ENCODE results near the gene HDAC7.
"Not testable (repeated sequence)": the region's sequence is repeated elsewhere in the genome, so short reads cannot be mapped to it uniquely, and the experiment has no call there.

The HDAC7 gene

DNA sequence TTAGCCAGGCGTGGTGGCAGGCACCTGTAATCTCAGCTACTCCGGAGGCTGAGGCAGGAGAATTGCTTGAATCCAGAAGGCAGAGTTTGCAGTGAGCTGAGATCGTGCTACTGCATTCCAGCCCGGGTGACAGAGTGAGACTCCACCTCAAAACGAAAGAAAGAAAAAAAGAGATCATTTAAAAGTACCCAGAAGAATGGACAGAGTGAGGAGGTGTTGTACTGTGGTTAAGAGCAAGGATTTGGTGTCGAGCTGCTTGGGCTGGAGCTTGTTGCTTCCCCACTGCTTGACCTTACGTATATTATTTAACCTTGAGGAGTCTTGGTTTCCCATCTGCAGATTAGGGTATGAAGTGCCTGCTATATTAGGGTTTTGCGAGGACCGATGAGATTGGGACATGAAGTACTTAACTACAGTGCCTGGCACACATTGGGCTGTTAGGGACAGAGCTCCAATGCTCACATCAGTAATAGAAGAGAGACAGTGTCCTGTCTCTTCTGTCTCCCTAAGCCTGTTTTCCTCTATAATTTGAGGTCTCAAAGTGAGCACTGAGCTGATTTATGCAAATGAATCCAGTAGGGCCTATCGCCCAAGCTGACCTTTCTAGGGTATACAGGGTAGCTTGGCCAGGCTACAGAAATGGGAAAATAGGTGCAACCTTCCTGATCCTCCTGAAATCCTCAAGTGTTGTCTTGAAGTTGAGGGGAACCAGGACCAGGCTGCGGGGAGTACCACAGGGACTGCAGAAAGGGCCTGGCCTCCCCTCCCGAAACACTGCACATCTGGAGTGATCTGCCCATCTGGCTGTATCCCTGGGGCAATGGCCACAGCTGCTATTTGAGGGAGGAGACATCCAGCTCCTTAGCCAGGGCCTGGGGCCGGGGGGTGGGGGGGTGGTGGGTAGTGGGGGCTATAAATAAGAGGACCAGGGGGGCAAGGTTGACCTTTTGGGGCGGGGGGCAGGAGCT, 8.6 kb upstream of the HDAC7 start:
- FAIRE-seq, result no peak

DNA sequence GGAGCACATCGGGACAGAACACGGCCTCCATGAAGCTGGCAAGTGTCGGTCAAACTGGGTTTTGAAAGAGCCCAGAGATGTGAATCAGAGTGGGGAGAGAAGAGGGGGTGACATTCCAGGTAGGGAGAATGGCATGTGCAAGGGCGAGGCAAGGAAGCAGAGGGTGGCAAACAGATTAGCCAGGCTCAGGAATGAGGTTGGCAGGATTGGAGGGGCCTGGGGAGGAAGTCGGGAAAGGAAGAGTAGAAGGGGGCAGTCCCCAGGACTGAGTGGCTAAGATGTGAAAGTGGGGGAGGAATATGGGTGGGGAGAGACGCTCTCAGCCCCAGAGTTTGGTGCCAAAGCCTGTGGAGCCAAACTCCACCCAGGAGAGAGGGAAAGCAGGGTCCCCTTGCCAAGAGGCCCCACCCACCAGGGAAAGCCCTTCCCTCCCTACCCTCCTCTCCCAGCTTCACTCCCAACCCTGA, 5.5 kb upstream of the HDAC7 start:
- FAIRE-seq, result no peak

DNA sequence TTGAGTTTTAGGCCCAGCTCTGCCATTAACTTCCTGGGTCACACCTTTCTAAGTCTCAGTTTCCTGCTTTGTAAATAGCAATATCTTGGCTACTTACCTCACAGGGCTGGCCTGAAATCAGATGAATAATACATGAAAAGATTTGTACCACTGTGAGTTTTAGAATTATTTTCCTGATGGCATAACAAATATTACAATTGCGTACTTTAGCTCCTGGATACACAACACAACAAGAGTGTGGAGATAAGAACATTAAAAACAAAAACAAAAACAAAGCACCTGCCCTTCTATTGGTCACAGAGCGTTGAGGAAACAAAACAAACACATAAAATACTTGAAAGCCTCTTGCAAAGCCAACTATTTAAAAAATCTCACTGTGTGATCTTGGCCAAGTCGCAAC, 4.9 kb upstream of the HDAC7 start:
- FAIRE-seq, result no peak

DNA sequence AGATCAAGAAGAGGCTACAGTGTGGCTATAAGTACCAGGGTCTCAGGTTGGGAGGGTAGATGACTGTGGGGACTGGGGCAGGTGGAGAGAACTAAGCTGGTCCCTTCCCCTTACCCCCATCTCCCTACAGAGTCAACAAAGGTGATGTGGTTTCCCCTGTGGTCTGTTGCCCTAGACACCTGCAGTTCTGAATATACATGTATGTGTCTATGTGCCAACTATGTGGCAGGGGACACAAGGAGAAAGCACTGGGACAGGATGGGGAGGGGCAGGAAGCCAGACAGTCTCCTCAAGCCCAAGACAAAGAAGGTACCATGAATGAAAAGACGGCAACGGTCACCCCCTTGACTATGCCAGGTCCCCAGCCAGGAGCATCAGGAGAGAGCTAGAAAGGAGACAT, 4.5 kb upstream of the HDAC7 start:
- no peak for FAIRE-seq

DNA sequence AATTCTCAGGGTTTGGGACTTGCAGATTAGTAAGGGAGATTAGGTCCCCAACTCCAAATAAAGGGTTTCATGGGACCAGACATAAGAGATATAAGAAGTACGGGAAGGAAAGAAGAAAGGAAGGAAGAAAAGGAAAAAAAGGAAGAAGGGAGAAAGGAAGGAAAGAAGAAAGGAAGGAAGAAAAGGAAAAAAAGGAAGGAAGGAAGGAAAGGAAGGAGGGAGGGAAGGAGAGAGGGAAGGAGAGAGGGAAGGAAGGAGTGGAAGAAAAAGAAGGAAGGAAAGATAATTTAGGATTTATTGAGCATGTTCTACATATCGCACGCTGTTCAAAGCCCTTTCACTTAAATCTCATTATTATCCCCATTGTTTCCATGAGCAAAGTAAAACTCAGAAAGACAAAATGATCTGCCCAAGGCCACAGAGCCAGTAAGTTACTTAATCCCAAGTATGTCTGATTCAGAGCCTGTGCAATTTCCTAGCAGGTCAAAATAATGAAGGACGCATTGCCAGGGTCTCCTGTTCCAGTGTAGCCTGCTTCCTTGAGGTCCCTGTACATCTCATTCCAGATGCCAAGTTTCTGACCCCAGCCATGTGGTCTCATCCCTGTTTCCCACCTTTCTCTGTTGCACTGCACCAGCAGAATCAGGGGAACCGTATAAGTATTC, 3.9 kb upstream of the HDAC7 start:
- FAIRE-seq, result no peak

DNA sequence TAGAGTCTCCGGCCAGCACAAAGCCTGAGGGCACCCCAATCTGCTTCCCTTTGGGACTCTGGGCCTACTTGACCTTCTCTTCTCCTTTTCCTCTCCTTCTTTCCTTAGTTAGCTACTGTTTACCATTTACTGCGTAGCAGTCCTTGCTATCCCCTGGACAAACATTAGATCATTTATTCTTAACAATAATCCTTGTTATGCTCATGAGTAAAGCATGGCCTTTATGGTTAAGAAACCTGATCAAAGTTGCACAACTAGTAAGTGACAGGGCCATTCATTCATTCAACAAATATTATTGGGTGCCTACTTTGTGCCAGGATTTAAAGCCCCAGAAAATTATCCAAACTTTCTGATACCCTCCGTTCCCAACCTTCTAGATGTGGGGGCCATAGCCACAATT, 3.2 kb upstream of the HDAC7 start:
- no peak for FAIRE-seq

DNA sequence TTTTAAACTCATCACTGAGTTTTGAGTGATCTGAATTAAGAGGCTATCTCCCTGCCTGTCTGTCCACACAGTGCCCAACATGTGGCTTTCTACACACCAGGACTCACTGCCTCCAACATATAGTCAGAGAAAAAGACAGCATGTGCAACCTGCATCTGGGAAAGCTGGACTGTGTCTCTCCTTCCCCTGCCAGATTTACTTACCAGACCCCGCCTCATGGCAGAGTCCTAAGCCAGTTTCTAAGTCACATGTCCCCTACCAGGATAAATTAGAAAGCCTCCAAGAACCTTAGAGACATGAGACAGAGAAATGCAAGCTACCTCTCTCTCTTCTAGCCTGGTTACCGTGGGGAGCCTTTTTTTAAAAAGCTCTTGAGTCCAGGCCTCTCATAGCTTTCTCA, 2.7 kb upstream of the HDAC7 start:
- FAIRE-seq, result no peak

DNA sequence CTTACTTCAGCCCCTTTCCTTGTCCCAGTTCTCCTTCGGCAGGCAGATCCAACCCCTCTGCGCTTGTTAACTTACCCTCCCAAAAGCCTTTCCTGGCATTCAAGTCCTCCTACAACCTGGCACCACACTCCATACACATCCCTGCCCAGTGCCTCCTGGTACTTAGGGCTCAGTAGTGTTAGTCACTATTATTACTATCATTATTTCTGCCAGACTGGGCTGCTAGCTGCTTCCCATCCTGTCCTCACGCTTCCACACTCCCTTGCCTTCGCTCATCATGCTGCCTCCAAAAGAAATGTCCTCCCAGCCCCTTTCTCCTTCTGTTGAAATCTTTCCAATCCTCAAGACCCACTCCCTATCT, 1.6 kb upstream of the HDAC7 start:
- no peak for FAIRE-seq

DNA sequence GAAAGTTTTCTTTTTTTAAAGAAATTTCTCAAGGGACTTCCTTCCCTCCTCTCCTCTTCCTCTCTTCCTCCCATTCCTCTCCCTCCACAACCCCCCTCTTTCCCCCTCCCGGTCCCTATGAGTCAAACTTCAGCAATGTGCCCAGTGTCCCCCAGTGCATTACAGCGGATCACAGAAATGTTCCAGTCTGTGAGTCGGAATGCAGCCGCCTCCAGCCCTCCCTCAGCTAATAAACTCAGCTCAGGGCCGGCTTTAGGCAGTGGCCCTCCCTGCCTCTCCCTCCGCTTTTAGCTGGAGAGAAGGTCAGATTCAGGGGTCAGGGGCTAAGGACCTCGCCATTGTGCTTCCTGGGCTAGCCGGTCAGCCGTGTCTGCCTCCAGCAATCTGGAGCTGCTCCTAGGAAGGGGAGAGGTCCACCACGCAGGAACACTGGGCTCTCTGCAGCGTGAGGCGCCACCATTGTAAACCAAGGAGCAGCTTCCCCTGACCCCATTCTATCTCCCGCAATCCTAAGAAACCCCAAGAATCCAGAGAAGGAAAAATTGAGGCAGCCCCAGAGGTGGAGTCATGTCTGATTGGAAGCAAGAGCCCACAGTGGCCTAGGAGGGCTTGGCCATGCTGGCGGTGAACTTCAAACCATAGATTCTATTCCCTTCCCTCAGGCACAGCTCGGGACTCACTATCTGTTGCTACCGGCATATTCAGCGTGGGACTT, 1.1 kb upstream of the HDAC7 start:
- peak; percentile 95 for FAIRE-seq

DNA sequence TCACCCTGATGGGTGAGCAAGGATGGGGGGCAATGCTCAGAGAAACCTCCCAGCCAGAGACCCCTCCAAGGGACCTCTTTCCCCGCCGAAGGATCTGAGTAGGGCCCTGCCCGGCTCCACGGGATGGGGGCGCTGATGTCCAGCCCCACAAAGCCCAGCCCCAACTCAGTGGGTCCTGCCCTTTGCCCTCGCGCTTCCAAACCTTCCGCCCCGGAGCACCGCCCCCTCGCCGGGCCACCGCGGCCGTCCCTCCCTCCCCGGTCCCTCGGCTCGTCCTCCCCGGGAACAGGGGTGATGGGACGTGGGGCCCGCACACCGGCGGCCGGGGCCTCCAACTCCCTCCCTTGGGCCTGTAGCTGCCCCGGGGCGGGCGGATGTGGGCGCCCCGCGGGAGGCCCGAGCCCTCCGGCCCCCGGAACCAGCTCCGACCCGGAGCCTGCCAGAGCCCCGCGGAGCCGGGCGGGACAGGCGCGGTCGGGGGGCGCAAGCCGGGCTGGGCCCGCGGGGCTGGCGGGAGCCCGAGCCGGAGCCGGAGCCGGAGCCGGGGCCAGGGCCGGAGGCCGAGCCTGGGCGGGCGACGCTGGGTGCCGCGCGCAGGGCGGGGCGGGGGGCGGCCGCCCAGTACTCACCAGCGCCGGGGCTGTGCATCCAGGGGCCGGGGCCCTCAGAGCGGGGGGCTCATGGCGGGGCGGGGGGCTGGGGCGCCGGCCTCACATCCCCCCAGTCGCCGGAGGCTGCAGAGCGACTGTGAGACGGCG, 386 bp downstream of the HDAC7 start:
- no peak for FAIRE-seq

DNA sequence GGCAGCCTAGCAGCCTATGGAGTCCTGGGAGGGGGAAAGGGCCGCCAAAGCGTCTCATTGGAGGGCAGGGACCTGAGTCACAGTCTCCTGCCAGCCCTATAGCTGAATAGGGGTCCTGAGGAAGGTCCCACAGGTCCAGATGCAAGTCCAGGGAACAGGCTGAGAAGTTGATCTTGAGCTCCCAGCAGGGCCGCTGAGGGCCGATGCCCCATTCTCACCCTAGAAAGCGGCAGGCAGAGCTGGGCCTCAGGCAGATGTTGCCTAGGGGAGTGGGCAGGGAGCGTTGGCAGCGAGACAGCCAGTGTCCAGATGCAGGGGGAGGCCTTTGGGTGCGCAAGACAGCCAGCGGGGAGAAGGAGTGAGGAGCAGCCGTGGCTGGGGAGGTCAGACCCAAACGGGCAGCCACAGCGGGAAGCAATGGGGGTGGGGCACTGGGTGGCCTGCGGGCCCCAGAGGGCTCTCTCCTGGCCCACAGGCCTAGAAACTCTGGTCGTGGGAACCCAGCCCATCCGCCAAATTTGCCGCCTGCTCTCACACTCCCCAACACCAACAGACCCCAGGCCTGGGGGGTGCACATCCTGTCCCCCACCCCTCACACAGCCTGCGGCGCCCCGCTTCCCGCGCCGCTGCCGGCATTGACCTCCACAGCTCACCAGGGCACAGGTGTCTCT, 1.1 kb downstream of the HDAC7 start:
- FAIRE-seq, result peak; percentile 13

DNA sequence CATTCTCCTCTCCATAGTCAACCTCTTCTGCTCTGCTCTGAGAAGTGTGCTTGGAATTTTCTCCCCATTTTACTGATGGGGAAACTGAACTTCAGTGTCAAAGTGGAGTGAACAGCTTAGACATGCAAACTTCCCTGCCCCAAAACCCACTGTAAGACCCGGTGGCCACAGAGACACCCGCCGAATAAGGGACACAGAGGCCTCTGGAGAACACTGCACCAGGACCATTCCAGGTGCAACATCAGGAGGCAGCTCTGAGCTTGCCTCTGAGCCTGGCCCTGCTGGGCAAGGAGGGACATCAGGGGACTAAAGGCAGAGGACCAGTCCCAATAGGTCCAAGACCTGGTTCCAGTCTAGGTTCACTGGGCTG, 1.7 kb downstream of the HDAC7 start:
- no peak for FAIRE-seq

DNA sequence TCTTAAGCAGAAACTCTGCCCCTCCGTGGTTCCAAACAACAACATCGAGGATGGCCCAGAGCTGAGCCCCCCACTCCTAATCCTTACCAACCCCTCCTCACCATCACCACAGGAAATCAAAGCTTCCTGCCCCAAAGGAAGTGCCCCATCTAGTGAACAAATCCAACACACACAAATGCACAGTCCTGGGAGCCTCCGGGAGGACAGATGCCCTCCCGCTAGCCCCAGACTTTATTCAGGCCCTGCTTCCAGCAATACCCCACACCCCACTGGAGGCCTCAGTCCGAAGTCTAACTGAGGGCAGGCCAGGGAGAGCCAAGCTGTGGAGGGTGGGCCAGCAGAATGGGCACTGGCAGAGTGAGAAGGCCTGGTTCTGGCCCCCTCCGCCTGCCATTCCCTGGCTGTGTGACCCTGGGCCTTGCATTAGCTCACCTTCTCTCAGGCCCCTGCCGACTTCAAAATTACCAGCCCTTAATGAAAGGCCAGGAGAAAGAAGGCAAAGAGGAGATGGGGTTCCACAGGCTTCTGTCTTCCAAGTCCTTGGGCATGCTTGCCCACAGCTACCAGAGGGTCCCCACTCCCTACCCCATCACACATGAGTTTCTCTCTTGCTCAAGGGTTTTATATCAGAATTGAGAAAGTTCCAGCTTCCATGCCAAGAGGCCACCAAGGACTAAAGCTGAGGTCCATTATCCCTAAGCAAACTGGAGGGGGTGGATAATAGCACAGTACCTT, 2.3 kb downstream of the HDAC7 start:
- no peak for FAIRE-seq

DNA sequence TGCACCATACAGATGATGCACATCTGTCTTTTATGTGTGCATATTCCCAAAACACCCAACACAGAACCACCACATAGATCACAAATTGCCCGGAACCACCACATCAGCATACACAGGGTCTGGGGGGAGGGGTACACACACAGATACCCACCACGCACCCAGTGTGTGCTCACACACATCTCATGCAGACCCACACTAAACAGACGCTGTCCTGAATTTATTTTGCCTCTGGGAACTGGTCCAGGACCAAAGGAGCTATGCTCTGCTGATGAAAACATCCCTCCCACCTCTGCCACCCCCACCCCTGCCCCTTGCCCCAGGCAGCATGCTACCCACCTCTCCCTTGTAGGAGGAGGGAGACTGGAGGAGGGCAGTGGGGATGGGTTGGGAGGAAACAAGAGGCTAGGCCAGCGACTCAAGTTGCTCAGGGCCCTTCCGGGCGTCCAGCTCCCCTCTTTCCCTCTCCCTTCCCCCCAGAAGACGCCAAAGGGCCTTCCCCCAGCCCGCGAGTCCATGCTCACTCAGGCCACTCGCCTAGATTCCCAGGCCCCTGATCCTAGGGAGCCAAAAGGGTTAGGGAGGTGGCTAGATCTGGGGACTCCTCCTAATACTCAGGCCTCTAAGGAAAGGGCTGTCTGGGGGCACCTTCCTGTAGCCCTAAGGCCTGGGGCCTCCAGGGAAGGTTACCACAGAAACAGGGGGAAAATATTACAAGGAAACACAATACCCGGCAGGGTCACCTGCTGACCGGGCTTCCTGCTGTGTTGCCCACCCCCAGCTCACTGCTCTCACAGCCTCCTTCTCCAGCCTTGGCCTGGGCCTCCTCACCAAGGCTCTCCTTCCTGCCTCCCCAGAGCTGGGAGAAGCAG, 3.1 kb downstream of the HDAC7 start:
- no peak for FAIRE-seq

DNA sequence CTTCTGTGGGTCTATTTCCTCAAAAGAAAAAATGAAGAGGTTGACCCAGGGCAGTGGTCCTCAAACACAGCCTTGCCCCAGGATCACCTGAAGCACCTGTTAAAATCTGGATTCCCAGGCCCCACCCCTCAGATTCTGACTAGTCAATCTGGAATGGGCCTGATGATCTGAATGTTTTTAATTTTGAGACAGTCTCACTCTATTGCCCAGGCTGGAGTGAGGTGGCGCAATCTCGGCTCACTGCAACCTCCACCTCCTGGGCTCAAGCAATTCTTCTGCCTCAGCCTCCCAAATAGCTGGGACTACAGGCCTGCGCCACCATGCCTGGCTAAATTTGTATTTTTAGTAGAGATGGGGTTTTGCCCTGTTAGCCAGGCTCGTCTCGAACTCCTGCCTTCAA, 4.3 kb downstream of the HDAC7 start:
- not testable (repeated sequence) for FAIRE-seq

DNA sequence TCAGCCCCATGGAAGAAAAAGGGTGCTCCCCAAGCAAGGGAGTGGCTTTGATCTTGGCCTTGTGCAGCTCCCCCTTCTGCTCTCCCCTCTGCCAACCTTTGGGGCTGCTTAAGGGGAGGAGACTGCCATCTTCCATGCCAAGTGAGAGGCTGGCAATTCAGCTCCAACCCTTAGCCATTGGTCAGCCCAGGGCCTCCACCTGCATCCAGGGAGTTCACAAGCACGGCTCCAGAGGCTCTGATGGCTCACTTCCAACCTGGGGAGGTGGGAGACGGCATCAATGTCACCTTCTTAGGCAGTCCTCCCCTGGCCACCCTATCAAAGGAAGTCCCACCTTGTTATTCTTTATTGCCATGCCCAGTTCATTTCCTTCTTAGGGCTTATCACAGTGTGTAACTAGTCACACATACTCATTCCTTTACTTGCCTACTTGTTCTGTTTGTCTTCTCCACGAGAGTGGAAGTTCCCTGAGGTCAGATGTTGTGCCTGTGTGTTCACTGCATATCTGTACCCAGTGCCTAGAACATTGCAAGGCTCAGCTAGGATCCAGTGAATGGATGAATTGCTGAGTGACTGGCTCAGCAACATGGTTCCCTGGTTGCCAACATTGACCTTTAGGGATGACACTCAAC, 5.0 kb downstream of the HDAC7 start:
- no peak for FAIRE-seq

DNA sequence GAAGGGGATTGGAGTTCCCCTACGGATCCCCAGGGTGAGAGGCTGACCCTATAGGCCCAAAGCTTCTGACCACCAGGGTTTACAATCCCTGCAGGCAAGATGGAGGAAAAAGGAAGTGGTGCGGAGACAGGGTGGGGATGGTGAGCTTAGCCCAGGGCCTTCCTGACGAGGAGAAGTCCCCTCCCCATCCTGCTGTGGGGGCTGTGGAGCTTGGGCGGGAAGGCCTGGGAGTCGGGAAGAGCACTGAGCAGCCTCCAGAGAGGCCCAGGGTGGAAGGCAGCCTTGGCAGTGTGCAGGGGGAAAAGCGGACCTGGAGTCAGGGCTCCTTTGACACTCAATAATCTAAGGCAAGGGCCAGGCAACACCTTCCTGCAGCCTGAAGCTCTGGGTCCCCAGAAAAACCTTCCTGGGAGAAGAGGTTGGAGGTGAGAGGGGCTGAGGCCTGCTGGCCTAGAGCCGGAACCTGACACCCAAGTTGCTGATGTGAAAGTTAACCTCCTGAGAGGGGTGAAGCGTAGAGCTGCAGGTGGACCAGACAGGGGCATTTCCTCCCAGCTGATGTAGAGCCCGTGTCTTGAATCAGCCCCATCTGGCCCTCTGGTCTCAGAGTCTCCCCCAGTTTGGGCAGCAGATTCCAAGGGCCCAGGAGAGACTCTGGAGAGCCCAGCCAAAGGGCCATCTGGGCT, 6.0 kb downstream of the HDAC7 start:
- FAIRE-seq, result no peak

DNA sequence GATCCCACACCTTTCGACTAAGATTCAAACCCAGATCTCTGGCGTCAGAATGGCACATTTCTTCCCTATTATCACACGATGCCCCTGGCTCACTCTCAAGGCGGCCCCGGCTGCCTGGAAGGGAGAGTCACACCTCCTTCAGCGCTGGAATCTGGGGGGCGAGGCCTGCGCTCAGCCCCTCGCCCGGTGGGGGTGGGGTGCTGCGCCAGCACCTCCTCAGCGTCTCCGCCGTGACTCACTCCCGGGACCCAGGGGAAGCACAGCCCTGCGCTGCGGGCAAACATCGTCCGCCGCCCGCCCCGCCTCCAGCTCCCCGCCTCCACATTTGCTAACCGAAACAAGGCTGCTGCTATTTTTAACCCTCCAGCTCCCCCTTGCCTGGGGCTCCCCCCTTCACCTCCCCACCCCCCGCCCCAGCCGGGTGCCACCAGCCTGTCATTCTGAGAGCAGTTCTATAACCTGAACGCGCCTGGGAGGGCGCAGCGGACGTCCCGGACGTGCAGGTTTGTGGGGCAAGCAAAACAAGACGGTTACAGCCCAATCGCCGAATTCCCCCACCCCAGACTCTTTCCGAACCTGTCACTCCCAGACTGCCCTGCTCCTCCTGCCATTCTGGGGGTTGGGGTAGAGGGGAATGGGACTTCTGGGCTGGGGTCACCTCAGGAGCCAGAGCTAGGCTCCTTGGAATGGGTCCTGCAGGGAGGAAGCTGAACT, 6.7 kb downstream of the HDAC7 start:
- FAIRE-seq, result no peak

Data from G401.6 (cell line).